GM18505 (cell line): ENCODE measurements around the gene GPR62.

Source experiments
- ATAC-seq: cut with Tn5 transposase; IDR thresholded peaks from one replicate; pipeline ENCODE4 v1.9.1; 2021; ENCODE audit not compliant: unreplicated experiment
- POLR2A ChIP-seq: IDR thresholded peaks from 4 replicates; pipeline ENCODE4 v1.6.1; 2011; ENCODE audit warnings: borderline replicate concordance; ENCODE audit not compliant: insufficient read depth, insufficient read length; ENCODE audit errors: extremely low read depth

GPR62 gene

DNA sequence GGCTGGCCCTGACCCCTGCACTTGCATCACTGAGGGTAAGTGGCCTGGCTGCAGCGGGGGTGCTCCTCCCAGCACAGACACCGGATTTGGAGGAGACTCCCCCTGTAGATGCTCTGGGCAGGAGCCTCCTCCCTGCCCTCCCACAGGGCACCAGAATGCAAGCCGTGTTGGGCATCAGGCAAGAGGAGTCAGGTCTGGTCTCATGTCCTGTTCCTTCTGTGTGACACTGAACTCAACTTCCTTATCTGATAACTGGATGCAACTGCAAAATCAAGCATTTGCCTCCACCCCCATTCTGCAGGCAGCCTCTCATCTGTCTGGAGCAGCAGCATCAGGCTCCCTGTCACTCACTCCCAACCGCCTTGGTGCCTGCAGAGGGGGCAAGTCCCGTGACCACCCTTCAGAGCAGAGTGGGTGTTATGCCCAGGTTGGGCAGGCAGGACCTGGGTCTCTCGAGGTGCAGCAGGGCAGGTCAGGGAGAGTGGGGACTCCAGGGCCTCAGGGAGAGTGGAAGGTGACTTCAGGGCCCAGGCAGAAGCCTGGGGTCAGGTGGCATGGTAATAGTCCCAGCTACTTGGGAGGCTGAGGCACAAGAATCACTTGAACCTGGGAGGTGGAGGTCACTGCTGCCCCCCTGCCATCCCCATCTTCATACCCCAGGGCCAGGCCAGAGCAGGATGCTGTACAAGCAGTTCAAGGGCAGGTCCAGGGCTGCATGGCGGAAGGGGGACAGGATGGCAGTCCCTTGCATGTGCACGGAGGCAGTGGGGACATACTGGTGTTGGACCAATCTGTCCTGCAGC lies 51.0 kb downstream of the GPR62 start:
- TF ChIP-seq POLR2A = no peak
- ATAC-seq = no peak

DNA sequence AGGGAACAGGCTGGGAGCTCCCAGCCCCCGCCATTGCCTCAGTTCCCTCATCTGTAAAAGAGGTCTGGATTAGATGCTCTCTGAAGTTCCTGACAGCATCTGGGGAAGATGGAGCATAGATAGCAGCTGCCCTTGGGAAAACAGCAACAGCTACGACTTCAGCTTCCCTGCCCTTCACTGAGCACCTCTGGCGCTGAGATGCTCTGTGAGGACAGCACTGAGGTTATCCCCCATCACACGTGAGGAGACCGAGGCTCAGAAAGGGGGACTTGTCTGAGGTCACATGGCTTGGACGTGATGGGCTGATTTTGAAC lies 51.6 kb downstream of the GPR62 start:
- ATAC-seq = no peak
- no peak for TF ChIP-seq POLR2A
